ENCODE data around the gene TRAPPC4. TPM values are rescaled to one million over a fixed set of nuclear protein-coding genes. Genes with fewer than 3 reads are reported as not detected.
"Not testable (repeated sequence)": the region's sequence is repeated elsewhere in the genome, so short reads cannot be mapped to it uniquely, and the experiment has no call there.

The TRAPPC4 gene, protein sequence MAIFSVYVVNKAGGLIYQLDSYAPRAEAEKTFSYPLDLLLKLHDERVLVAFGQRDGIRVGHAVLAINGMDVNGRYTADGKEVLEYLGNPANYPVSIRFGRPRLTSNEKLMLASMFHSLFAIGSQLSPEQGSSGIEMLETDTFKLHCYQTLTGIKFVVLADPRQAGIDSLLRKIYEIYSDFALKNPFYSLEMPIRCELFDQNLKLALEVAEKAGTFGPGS
- polyA plus RNA-seq (2011; rRNA removed): 95.3 and 100 TPM in 2 replicates
- polyA minus RNA-seq (2011; rRNA and poly(A)+ RNA removed): 43.9 and 58.3 TPM in 2 replicates

DNA sequence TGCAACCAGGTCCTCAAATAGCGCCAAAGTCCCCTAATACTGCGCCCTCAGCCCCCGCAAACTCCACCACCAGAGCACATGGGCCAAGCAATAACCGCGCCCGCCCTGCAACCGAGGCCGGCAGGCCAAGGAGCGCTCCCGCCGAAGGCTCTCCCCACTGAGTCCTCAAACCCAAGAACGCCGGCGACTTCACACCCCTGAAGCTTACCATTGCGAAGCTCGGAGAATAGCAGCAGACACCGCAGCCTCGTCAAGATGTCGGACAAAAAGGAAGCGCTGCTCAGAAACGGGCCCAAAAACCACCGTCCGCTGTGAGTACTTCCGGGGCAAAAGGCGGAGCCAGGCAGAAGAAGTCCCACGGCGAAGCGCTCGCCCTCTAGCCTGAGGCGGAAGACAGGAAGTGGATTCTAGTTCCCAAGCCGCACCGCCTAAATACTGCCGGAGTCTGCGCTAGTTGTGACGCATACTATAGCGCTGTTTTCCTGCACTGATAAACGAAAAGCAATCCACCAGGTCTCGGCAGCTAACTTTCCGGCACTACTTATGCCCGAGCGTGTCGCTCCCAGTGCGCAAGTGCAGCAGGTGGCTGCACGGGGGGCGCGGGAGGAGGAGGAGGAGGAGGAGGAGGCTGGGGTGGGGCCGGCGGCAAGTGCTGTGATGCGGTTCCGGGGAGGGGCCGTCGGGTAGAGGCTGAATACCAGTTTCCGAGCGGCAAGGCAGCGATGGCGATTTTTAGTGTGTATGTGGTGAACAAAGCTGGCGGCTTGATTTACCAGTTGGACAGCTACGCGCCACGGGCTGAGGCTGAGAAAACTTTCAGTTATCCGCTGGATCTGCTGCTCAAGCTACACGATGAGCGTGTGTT is at the start of gene TRAPPC4, which contains the start of gene RPS25:
Gene TRAPPC4, plus strand, starts transcription at position 693 of the 865 bp plus-strand sequence. Its CDS starts 30 bp downstream, at position 723.
Gene RPS25, minus strand, starts transcription at position 270 of the 865 bp plus-strand sequence. Its CDS starts 59 bp downstream, at position 211.
- TF ChIP-seq, protein P1, sequence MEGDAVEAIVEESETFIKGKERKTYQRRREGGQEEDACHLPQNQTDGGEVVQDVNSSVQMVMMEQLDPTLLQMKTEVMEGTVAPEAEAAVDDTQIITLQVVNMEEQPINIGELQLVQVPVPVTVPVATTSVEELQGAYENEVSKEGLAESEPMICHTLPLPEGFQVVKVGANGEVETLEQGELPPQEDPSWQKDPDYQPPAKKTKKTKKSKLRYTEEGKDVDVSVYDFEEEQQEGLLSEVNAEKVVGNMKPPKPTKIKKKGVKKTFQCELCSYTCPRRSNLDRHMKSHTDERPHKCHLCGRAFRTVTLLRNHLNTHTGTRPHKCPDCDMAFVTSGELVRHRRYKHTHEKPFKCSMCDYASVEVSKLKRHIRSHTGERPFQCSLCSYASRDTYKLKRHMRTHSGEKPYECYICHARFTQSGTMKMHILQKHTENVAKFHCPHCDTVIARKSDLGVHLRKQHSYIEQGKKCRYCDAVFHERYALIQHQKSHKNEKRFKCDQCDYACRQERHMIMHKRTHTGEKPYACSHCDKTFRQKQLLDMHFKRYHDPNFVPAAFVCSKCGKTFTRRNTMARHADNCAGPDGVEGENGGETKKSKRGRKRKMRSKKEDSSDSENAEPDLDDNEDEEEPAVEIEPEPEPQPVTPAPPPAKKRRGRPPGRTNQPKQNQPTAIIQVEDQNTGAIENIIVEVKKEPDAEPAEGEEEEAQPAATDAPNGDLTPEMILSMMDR (IDR thresholded peaks at IDR 0.05; ENCODE audit: low read depth, low read length): no peak
- Histone ChIP-seq H3K9me3 (ENCODE audit: control insufficient read depth, insufficient read depth, low read length) (no peaks in the 10 kb centered on the region), H3K27ac (ENCODE audit: low read depth, low read length) (peak within 1 kb of the TSS; percentile 87), H3K27me3 (ENCODE audit: control insufficient read depth, insufficient read depth, low read length) (no peaks in the 10 kb centered on the region), H3K4me3 (ENCODE audit: low read depth, low read length) (peak within 1 kb of the TSS; percentile 99)
- CTCF ChIA-PET: interaction anchor here (2.0 kb wide), 1 partner anchor 13 kb away, joined by 17 read pairs; the partner anchor contains the start of gene SLC37A4
- DNase-seq (ENCODE audit: low read depth, low spot score): peak; percentile 84
- POLR2A ChIA-PET: interaction anchor here (0.6 to 2.1 kb wide), 8 partner anchors 12 to 349 kb away, joined by 3 to 9 read pairs (median 4); partner anchors contain the start of genes HMBS and HYOU1

DNA sequence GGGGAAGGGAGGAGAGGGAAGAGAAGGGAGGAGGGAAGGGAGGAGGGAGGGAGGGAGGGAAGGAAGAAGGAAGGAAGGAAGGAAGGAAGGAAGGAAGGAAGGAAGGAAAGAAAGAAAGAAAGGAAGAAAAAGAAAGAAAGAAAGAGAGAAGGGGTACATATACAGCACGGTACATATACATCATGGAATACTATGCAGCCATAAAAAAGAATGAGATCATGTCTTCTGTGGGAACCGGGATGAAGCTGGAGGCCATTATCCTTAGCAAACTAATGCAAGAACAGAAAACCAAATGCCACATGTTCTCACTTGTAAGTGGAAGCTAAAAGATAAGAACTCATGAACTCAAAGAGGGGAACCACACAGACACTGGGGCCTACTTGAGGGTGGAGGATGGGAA is 49.1 kb upstream of the TRAPPC4 start:
- DNase-seq (ENCODE audit: low read depth, low spot score); POLR2A ChIA-PET; CTCF ChIA-PET; H3K27me3 ChIP-seq (ENCODE audit: control insufficient read depth, insufficient read depth, low read length); H3K9me3 ChIP-seq (ENCODE audit: control insufficient read depth, insufficient read depth, low read length); H3K4me3 ChIP-seq (ENCODE audit: low read depth, low read length); H3K27ac ChIP-seq (ENCODE audit: low read depth, low read length): not testable (repeated sequence)

DNA sequence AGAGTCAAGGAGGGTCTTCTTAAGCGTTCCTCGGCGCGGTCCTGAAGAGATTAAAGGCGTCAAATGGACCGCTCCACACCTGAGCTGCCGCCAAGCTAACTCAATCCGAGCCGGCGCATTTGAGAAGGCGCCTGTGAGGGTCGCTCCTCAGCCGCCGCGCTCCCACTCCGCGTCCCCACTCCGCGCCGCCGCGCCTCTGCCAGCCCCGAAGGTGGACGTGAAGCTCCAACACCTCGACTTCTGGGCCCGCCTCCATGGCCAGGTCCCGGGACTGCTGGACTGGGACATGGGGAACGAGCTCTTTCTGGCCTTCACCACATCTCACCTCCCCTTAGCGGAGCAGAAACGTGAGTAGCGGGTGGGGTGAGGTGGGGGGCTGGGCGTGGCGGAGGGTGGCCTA is 46.9 kb upstream of the TRAPPC4 start, which contains the start of gene FOXR1:
Gene FOXR1, plus strand, starts transcription at position 116 of the 400 bp plus-strand sequence. Its CDS starts 171 bp downstream, at position 287.
- H3K27ac ChIP-seq (ENCODE audit: low read depth, low read length): no peak within 1 kb of the TSS
- no peak within 1 kb of the TSS for H3K4me3 ChIP-seq (ENCODE audit: low read depth, low read length)
- H3K27me3 ChIP-seq (ENCODE audit: control insufficient read depth, insufficient read depth, low read length): peaks cover 13% of the 10 kb centered on the region
- ChIA-PET POLR2A (no interaction called here), CTCF (no interaction called here)
- TF ChIP-seq, protein P1 (IDR thresholded peaks at IDR 0.05; ENCODE audit: low read depth, low read length): no peak
- no peak for DNase-seq (ENCODE audit: low read depth, low spot score)
- H3K9me3 ChIP-seq (ENCODE audit: control insufficient read depth, insufficient read depth, low read length): peaks cover 7% of the 10 kb centered on the region; the same call in 1 of the 2 replicates

DNA sequence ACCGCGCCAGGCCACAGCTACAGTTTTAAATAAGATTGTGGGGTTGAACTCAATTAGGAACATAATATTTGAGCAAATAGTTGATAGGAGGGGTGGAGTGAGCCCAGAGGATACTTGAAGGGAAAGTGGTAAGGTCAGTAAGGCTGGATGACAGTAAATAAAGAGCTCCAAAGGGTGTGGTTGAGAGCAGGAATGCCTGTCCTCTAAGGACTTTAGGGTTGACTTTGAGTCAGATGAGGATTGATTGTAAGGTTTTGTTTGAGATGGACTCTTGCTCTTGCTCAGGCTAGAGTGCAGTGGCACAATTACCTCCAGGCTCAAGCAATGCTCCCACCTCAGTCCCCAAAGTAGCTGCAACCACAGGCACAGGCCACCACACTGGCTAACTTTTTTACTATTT is 44.6 kb upstream of the TRAPPC4 start:
- ChIA-PET CTCF (no interaction called here), POLR2A (no interaction called here)
- TF ChIP-seq, protein P1 (IDR thresholded peaks at IDR 0.05; ENCODE audit: low read depth, low read length): no peak
- H3K27ac ChIP-seq (ENCODE audit: low read depth, low read length): no peak overlapping the region
- peaks cover 11% of the 10 kb centered on the region for H3K27me3 ChIP-seq (ENCODE audit: control insufficient read depth, insufficient read depth, low read length)
- DNase-seq (ENCODE audit: low read depth, low spot score): no peak
- H3K9me3 ChIP-seq (ENCODE audit: control insufficient read depth, insufficient read depth, low read length): peaks cover 7% of the 10 kb centered on the region; the same call in 1 of the 2 replicates
- H3K4me3 ChIP-seq (ENCODE audit: low read depth, low read length): no peak overlapping the region

DNA sequence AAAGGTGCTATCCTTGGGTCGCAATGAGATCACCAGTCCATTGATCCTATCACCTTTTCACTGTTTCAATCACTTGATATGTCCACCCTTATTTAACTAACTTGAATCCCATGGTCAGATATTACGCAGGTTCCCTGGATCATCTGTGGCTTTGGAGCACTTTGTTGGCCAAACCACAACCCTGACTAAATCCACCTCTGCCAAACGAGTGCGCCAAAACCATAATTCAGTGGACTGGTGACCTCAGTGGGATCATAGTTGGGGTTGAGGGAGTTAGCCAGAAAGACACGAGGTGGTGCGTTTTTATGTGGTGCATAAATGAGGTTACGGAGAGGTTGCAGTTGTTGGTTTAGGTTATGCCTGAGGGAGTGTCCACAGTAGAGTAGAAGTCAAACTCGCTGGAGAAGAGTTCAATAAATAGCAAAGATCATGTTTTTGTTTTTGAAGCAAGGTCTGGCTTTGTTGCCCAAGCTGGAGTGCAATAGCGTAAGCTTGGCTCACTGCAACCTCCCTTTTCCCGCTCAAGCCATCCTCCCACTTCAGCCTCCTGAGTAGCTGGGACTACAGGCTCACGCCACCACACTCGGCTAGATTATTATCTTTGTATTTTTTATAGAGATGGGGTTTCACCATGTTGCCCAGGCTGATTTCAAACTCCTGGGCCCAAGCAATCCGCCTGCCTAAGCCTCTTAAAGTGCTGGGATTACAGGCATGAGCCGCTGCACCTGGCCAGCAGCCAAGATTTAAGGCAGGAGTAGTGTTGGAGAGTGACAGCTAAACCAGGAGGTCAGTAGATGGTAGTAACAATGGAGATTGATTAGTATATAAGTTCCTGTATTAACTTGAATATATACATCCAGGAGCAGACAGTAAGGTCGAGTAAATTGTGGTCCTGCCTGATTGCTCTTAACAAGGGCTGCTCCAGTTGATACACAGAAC is 42.5 kb upstream of the TRAPPC4 start:
- Histone ChIP-seq H3K27ac (ENCODE audit: low read depth, low read length) (no peak overlapping the region), H3K4me3 (ENCODE audit: low read depth, low read length) (no peak overlapping the region), H3K27me3 (ENCODE audit: control insufficient read depth, insufficient read depth, low read length) (peaks cover 18% of the 10 kb centered on the region), H3K9me3 (ENCODE audit: control insufficient read depth, insufficient read depth, low read length) (peaks cover 7% of the 10 kb centered on the region; the same call in 1 of the 2 replicates)
- TF ChIP-seq, protein P1 (IDR thresholded peaks at IDR 0.05; ENCODE audit: low read depth, low read length): no peak
- ChIA-PET POLR2A (no interaction called here), CTCF (no interaction called here)
- DNase-seq (ENCODE audit: low read depth, low spot score): no peak

All from AG04450 (cell line).